Stimulated activated CD8-positive, alpha-beta memory T cell treated with anti-CD3 and anti-CD28 coated beads, Interleukin-12 subunit alpha, Interleukin-12 subunit beta, amount 100 ng/mL, for 24 hours (primary cell): ENCODE results near the gene GZF1.

ENCODE experiments used
- DNase-seq: peaks from one replicate; pipeline ENCODE4 v3.0.0-alpha.2; 2020; ENCODE audit errors: extremely low read depth

The GZF1 gene

GRCh38 chr20:23369072-23369823 is 7.3 kb downstream of the GZF1 start:
- DNase-seq, result no peak

- no peak for DNase-seq
These were observed 8.3 kb downstream of the GZF1 start for GRCh38 chr20:23370274-23370673.

GRCh38 chr20:23370873-23371272 is 8.9 kb downstream of the GZF1 start:
- no peak for DNase-seq

GRCh38 chr20:23371496-23371895 is 9.5 kb downstream of the GZF1 start:
- DNase-seq, result no peak

GRCh38 chr20:23374441-23374840 is 12.5 kb downstream of the GZF1 start:
- DNase-seq, result no peak

GRCh38 chr20:23375827-23376226 is 13.8 kb downstream of the GZF1 start:
- no peak for DNase-seq

- no peak for DNase-seq
These were observed 17.8 kb downstream of the GZF1 start for GRCh38 chr20:23379772-23380171.

- DNase-seq, result no peak
These were observed 19.9 kb downstream of the GZF1 start for GRCh38 chr20:23381876-23382275.

- no peak for DNase-seq
These were observed 24.5 kb downstream of the GZF1 start for GRCh38 chr20:23386304-23387117.

GRCh38 chr20:23387118-23387443 is 25.1 kb downstream of the GZF1 start:
- DNase-seq, result no peak

GRCh38 chr20:23390091-23390774 is 28.3 kb downstream of the GZF1 start:
- no peak for DNase-seq

- no peak for DNase-seq
These were observed 29.8 kb downstream of the GZF1 start for GRCh38 chr20:23391707-23392310.

- DNase-seq, result no peak
These were observed 32.2 kb downstream of the GZF1 start for GRCh38 chr20:23393996-23394775.

- no peak for DNase-seq
These were observed 35.1 kb downstream of the GZF1 start for GRCh38 chr20:23396950-23397627.

- DNase-seq, result no peak
These were observed 36.0 kb downstream of the GZF1 start for GRCh38 chr20:23397961-23398360.

GRCh38 chr20:23399568-23400241 is 37.7 kb downstream of the GZF1 start:
- DNase-seq, result no peak

- no peak for DNase-seq
These were observed 39.1 kb downstream of the GZF1 start for GRCh38 chr20:23401051-23401450.

GRCh38 chr20:23403751-23404150 is 41.8 kb downstream of the GZF1 start:
- DNase-seq, result no peak

GRCh38 chr20:23404196-23404595 is 42.2 kb downstream of the GZF1 start:
- no peak for DNase-seq

- no peak for DNase-seq
These were observed 44.9 kb downstream of the GZF1 start for GRCh38 chr20:23406880-23407279.
